ENCODE results near the gene JAKMIP3.

GRCh38 chr10:132105302-132105995, 39.7 kb downstream of the JAKMIP3 start:
- TF ChIP-seq E2F4 (IDR thresholded peaks at IDR 0.05; ENCODE audit: low read depth, low read length) (no peak), ESRRA (IDR thresholded peaks at IDR 0.05; ENCODE audit: low read length) (no peak)

Measured in GM12878 (cell line).